ENCODE data around the gene NT5M.

NT5M gene

GRCh38 chr17:17395246-17395802 lies 92.2 kb downstream of the NT5M start:
- no peak for DNase-seq (ENCODE audit: low spot score)

- no peak for DNase-seq (ENCODE audit: low spot score)
Measured at GRCh38 chr17:17395885-17396284, 92.7 kb downstream of the NT5M start.
